COLO829 (cell line): Measurements from ENCODE around the gene SNX11.

Source experiments
- DNase-seq: peaks from one replicate; pipeline ENCODE4 v3.0.0; 2012; ENCODE audit warnings: low spot score

The SNX11 gene

GRCh38 chr17:48162306-48162934, 54.9 kb downstream of the SNX11 start:
- no peak for DNase-seq

GRCh38 chr17:48162946-48163506, 55.5 kb downstream of the SNX11 start:
- no peak for DNase-seq

- DNase-seq, result no peak
Observed at GRCh38 chr17:48163809-48164208, 56.2 kb downstream of the SNX11 start.

- DNase-seq, result no peak
Observed at GRCh38 chr17:48169926-48170325, 62.4 kb downstream of the SNX11 start.
